K562 (cell line): ENCODE data around the gene C16orf96. TPM values are rescaled to one million over a fixed set of nuclear protein-coding genes. Genes with fewer than 3 reads are reported as not detected.

Experiments used
- BMI1 ChIP-seq: fragments of 150-350 bp; IDR thresholded peaks from 2 replicates; pipeline ENCODE4 v1.6.1; 2014; ENCODE audit warnings: low read length
- C11orf30 ChIP-seq: fragments of 450-650 bp; IDR thresholded peaks from 2 replicates; pipeline ENCODE4 v1.6.1; 2016; ENCODE audit warnings: low read depth, mild to moderate bottlenecking
- FOXM1 ChIP-seq, 2 experiments: fragments of 450-650 bp in 1 of 2; sonication (generic) in 1 of 2; formaldehyde crosslinking in 1 of 2; IDR thresholded peaks; 2 replicates each; pipeline versions ENCODE4 v1.6.1 to v1.9.0; 2017 to 2022; ENCODE audit warnings: low read depth in 2 of 2, mild to moderate bottlenecking in 2 of 2, missing genetic modification reagents in 1 of 2, moderate library complexity in 1 of 2
- HMGN3 ChIP-seq: IDR thresholded peaks from 2 replicates; pipeline ENCODE4 v1.6.1; 2011; ENCODE audit warnings: borderline replicate concordance, low read depth, mild to moderate bottlenecking, mixed read lengths, low read length; ENCODE audit not compliant: insufficient read length; ENCODE audit errors: extremely low read depth
- MLX ChIP-seq, 2 experiments: fragments of 450-650 bp in 1 of 2; sonication (generic) in 1 of 2; formaldehyde crosslinking; conservative IDR thresholded peaks; 2 replicates each; pipeline versions ENCODE4 v1.4.0 to v1.8.1; 2020 to 2022; ENCODE audit warnings: mild to moderate bottlenecking in 1 of 2, missing genetic modification reagents in 1 of 2
- REST ChIP-seq, 2 experiments: fragments of 450-650 bp; formaldehyde crosslinking in 1 of 2; IDR thresholded peaks; 2 replicates each; pipeline versions ENCODE4 v1.4.0 to v1.6.1; 2014 to 2020; ENCODE audit warnings: mild to moderate bottlenecking in 2 of 2, borderline replicate concordance in 1 of 2, low read depth in 1 of 2
- ZNF609 ChIP-seq: sonication (generic); formaldehyde crosslinking; IDR thresholded peaks from 2 replicates; pipeline ENCODE4 v1.8.1; 2023; ENCODE audit warnings: missing genetic modification reagents, mild to moderate bottlenecking, borderline replicate concordance
- polyA plus RNA-seq, 8 experiments: library from polyadenylated mRNA; depleted of rRNA in 4 of 8; stranded (reverse) in 5 of 8; unstranded in 3 of 8; fragments of >200 nt; fragmentation: Nextera tagmentation in 2 of 8; fragmentation: Illumina TruSeq in 1 of 8; extraction: Ambion mirVana in 2 of 8; extraction: Trizol in 1 of 8; gene quantifications; 2 replicates each; pipeline versions ENCODE4 v1.2.1 to v1.2.3, GENCODE V29; 2011 to 2014; ENCODE audit warnings: inconsistent platforms in 1 of 8, missing spikeins in 1 of 8
- total RNA-seq, 7 experiments: library from RNA; depleted of rRNA in 6 of 7; stranded (reverse); fragments of >200 nt in 6 of 7; fragmentation: Illumina TruSeq in 2 of 7; extraction: Trizol in 2 of 7; gene quantifications; 2 replicates each; pipeline versions ENCODE4 v1.2.1 to v1.2.3, GENCODE V29; 2011 to 2021; ENCODE audit warnings: low replicate concordance in 1 of 7

C16orf96 gene
- total and polyA plus RNA-seq, 9 of the 15 experiments (the other 6 are each of a cell fraction or from before 2014, with no cell fraction given) = not detected

GRCh38 chr16:4624015-4624826 is 68.1 kb downstream of the C16orf96 start, which contains the start of gene MGRN1 (continued):
- TF ChIP-seq MLX (CRISPR knock-in tag; conservative IDR thresholded peaks at IDR 0.05) (peak in 1 of 2 experiments; percentile 80; a peak in 1 of 4 replicates), REST (IDR thresholded peaks at IDR 0.05; ENCODE audit: borderline replicate concordance) (peak; percentile 46; the same call in 1 of the 2 replicates), REST (CRISPR knock-in tag; IDR thresholded peaks at IDR 0.05; ENCODE audit: low read depth) (no peak), BMI1 (no peak), C11orf30 (no peak), ZNF609 (CRISPR knock-in tag) (no peak), FOXM1 (IDR thresholded peaks at IDR 0.05; ENCODE audit: low read depth) (peak; percentile 60), FOXM1 (CRISPR knock-in tag; IDR thresholded peaks at IDR 0.05; ENCODE audit: low read depth) (no peak), HMGN3 (no peak)
